Measurements from ENCODE around the gene AKAP8. TPM values are rescaled to one million over a fixed set of nuclear protein-coding genes. Genes with fewer than 3 reads are reported as not detected.
"Not testable (repeated sequence)": the region's sequence is repeated elsewhere in the genome, so short reads cannot be mapped to it uniquely, and the experiment has no call there.

The AKAP8 gene
- total RNA-seq, 1 experiment from 2014 or later = 53.5 TPM

DNA sequence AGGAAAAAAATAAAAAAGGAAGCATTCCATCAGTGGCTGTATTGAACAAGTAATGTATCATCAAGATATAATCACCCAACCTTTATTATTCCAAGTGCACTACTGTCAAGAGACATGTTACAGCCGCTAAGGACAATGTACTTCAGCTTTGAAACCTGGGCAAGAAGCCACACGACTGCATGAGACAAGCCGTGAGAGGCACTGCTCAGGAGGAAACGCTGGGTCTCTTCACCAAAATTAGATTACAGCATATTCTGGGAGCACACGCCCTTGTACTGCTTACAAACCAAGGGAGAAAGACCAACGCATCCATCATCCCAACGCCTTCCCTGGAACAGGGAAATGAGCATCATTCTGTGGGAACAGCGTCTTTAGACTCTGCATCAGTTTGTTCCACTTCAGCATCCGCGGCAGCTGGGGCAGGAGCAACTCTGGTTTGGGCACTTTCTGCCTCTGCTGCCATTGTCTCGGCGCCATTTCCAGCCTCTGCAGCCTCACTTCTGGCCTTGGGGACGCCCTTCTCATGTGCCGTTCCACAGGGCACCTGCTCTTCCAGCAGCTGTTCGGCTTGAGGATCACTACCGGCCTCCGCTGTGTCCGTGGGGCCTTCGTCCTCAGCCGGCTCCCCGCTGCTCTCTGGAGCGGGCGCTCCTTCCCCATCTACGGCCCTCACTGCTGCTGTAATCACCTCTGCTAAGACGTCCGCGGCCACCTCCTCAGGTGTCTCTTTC is 24.9 kb downstream of the AKAP8 start:
- Histone ChIP-seq H3K36me3 (ENCODE audit: control insufficient read depth, insufficient read depth, low read length) (peaks cover 1% of the 10 kb centered on the region; the same call in 1 of the 2 replicates), H3K9me3 (no peaks in the 10 kb centered on the region), H3K4me1 (no peaks in the 10 kb centered on the region), H3K27me3 (replicated peaks; ENCODE audit: control insufficient read depth, insufficient read depth, low read length) (no peaks in the 10 kb centered on the region), H3K4me3 (ENCODE audit: low read depth, low read length) (no peak overlapping the region)
- TSS peak; percentile 22 for BruUV-seq (replicated peaks)
- DNase-seq = no peak
- Mint-ChIP-seq H3K27ac (ENCODE audit: unreplicated experiment) (no peak overlapping the region), H3K4me3 (ENCODE audit: unreplicated experiment) (no peak overlapping the region), H3K36me3 (ENCODE audit: insufficient read depth, unreplicated experiment) (peaks cover 76% of the 10 kb centered on the region), H3K9me3 (ENCODE audit: unreplicated experiment) (no peaks in the 10 kb centered on the region), H3K27me3 (ENCODE audit: insufficient read depth, unreplicated experiment) (no peaks in the 10 kb centered on the region), H3K4me1 (ENCODE audit: low read depth, unreplicated experiment) (no peaks in the 10 kb centered on the region)
- CTCF ChIA-PET = interaction anchor here (0.7 kb wide), 1 partner anchor 196 kb away, joined by 3 read pairs; no protein-coding TSS in a partner anchor
- POLR2A ChIA-PET = no interaction called here
- intact Hi-C loops (cut with micrococcal nuclease; ENCODE audit: unreplicated experiment) = no loop called here
- no peak for TF ChIP-seq CTCF (IDR thresholded peaks at IDR 0.05; ENCODE audit: insufficient read depth in 1 of 2, low read depth in 1 of 2, low read length in 1 of 2, severe bottlenecking in 1 of 2, unreplicated experiment in 1 of 2)

- H3K9me3 ChIP-seq = no peaks in the 10 kb centered on the region
- Mint-ChIP-seq H3K27me3 (ENCODE audit: insufficient read depth, unreplicated experiment) (no peaks in the 10 kb centered on the region), H3K4me1 (ENCODE audit: low read depth, unreplicated experiment) (no peaks in the 10 kb centered on the region), H3K36me3 (ENCODE audit: insufficient read depth, unreplicated experiment) (peaks cover 69% of the 10 kb centered on the region), H3K4me3 (ENCODE audit: unreplicated experiment) (no peak overlapping the region), H3K27ac (ENCODE audit: unreplicated experiment) (no peak overlapping the region), H3K9me3 (ENCODE audit: unreplicated experiment) (no peaks in the 10 kb centered on the region)
- no TSS peak for BruUV-seq (replicated peaks)
- no peak overlapping the region for H3K4me3 ChIP-seq (ENCODE audit: low read depth, low read length)
- no peaks in the 10 kb centered on the region for H3K27me3 ChIP-seq (replicated peaks; ENCODE audit: control insufficient read depth, insufficient read depth, low read length)
- intact Hi-C loops (cut with micrococcal nuclease; ENCODE audit: unreplicated experiment) = no loop called here
- DNase-seq = no peak
- no peaks in the 10 kb centered on the region for H3K4me1 ChIP-seq
- ChIA-PET CTCF (interaction anchor here (0.5 kb wide), 1 partner anchor 169 kb away, joined by 4 read pairs; no protein-coding TSS in a partner anchor), POLR2A (interaction anchor here (0.6 kb wide), 1 partner anchor 73 kb away, joined by 4 read pairs; no protein-coding TSS in a partner anchor)
- H3K36me3 ChIP-seq (ENCODE audit: control insufficient read depth, insufficient read depth, low read length) = peaks cover 1% of the 10 kb centered on the region; the same call in 1 of the 2 replicates
- TF ChIP-seq CTCF (IDR thresholded peaks at IDR 0.05; ENCODE audit: insufficient read depth in 1 of 2, low read depth in 1 of 2, low read length in 1 of 2, severe bottlenecking in 1 of 2, unreplicated experiment in 1 of 2) = no peak
These were observed 25.7 kb downstream of the AKAP8 start for GRCh38 chr19:15353908-15354307.

- H3K36me3 ChIP-seq (ENCODE audit: control insufficient read depth, insufficient read depth, low read length); H3K9me3 ChIP-seq; H3K27me3 Mint-ChIP-seq (ENCODE audit: insufficient read depth, unreplicated experiment); BruUV-seq (replicated peaks); H3K4me3 Mint-ChIP-seq (ENCODE audit: unreplicated experiment); H3K27ac Mint-ChIP-seq (ENCODE audit: unreplicated experiment); CTCF ChIA-PET; H3K4me1 ChIP-seq; H3K9me3 Mint-ChIP-seq (ENCODE audit: unreplicated experiment); H3K27me3 ChIP-seq (replicated peaks; ENCODE audit: control insufficient read depth, insufficient read depth, low read length); DNase-seq; H3K4me1 Mint-ChIP-seq (ENCODE audit: low read depth, unreplicated experiment); intact Hi-C loops (cut with micrococcal nuclease; ENCODE audit: unreplicated experiment); H3K4me3 ChIP-seq (ENCODE audit: low read depth, low read length): not testable (repeated sequence)
- POLR2A ChIA-PET = interaction anchor here (0.6 kb wide), 1 partner anchor 81 kb away, joined by 3 read pairs; no protein-coding TSS in a partner anchor
- H3K36me3 Mint-ChIP-seq (ENCODE audit: insufficient read depth, unreplicated experiment) = peaks cover 61% of the 10 kb centered on the region
These were observed 27.1 kb downstream of the AKAP8 start for GRCh38 chr19:15352535-15352934.

DNA sequence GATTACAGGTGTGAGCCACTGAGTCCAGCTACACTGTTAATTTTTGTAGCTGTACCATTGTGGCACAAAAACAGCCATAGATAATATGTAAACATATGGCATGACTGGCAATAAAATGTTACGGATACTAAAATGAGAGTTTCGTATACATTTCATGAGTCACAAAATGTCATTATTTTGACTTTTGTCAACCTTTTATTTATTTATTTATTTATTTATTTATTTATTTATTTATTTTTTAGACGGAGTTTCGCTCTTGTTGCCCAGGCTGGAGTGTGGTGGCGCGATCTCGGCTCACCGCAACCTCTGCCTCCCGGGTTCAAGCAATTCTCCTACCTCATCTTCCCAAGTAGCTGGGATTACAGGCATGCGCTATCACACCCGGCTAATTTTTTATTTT is 38.3 kb downstream of the AKAP8 start:
- H3K9me3 ChIP-seq; H3K27ac Mint-ChIP-seq (ENCODE audit: unreplicated experiment); H3K4me3 Mint-ChIP-seq (ENCODE audit: unreplicated experiment); H3K9me3 Mint-ChIP-seq (ENCODE audit: unreplicated experiment); H3K27me3 ChIP-seq (replicated peaks; ENCODE audit: control insufficient read depth, insufficient read depth, low read length); intact Hi-C loops (cut with micrococcal nuclease; ENCODE audit: unreplicated experiment); POLR2A ChIA-PET; H3K4me1 Mint-ChIP-seq (ENCODE audit: low read depth, unreplicated experiment); H3K36me3 ChIP-seq (ENCODE audit: control insufficient read depth, insufficient read depth, low read length); DNase-seq; H3K27me3 Mint-ChIP-seq (ENCODE audit: insufficient read depth, unreplicated experiment); H3K4me1 ChIP-seq; BruUV-seq (replicated peaks); H3K4me3 ChIP-seq (ENCODE audit: low read depth, low read length): not testable (repeated sequence)
- CTCF ChIA-PET = interaction anchor here (0.7 kb wide), 1 partner anchor 78 kb away, joined by 9 read pairs; no protein-coding TSS in a partner anchor
- peaks cover 19% of the 10 kb centered on the region for H3K36me3 Mint-ChIP-seq (ENCODE audit: insufficient read depth, unreplicated experiment)

All from Caco-2 (cell line).